Neuron (in vitro differentiated cells): ENCODE measurements around the gene ASCC1.

Experiments used
- H2AFZ ChIP-seq: one replicate; pipeline ENCODE4 v1.6.1; 2013; ENCODE audit warnings: low read depth, mild to moderate bottlenecking, inconsistent platforms, low read length, moderate library complexity
- H3K27me3 ChIP-seq: one replicate; pipeline ENCODE4 v1.6.1; 2013; ENCODE audit warnings: low read length; ENCODE audit not compliant: insufficient read depth
- H3K36me3 ChIP-seq: one replicate; pipeline ENCODE4 v1.6.1; 2013; ENCODE audit warnings: low read length; ENCODE audit not compliant: insufficient read depth
- H3K4me1 ChIP-seq: one replicate; pipeline ENCODE4 v1.6.1; 2013; ENCODE audit warnings: low read length; ENCODE audit not compliant: insufficient read depth
- H3K4me3 ChIP-seq: 2 replicates; pipeline ENCODE4 v1.5.1; 2013; ENCODE audit warnings: mild to moderate bottlenecking, low read length, moderate library complexity
- H3K9me3 ChIP-seq: one replicate; pipeline ENCODE4 v1.6.1; 2013; ENCODE audit warnings: low read length

The ASCC1 gene

GRCh38 chr10:72099600-72099921 lies 116.5 kb downstream of the ASCC1 start:
- Histone ChIP-seq H3K9me3 (no peaks in the 10 kb centered on the region), H3K4me1 (peaks cover 13% of the 10 kb centered on the region), H3K4me3 (no peak overlapping the region)

GRCh38 chr10:72098836-72099599 lies 117.1 kb downstream of the ASCC1 start:
- H2AFZ ChIP-seq, result no peak overlapping the region
- no peaks in the 10 kb centered on the region for H3K9me3 ChIP-seq
- H3K36me3 ChIP-seq, result peaks cover 5% of the 10 kb centered on the region
- H3K4me1 ChIP-seq, result peaks cover 8% of the 10 kb centered on the region
- no peaks in the 10 kb centered on the region for H3K27me3 ChIP-seq
- H3K4me3 ChIP-seq, result no peak overlapping the region

More at GRCh38 chr10:72099600-72099921, 116.5 kb downstream of the ASCC1 start:
- Histone ChIP-seq H3K36me3 (peaks cover 5% of the 10 kb centered on the region), H2AFZ (no peak overlapping the region), H3K27me3 (no peaks in the 10 kb centered on the region)

- Histone ChIP-seq H3K4me3 (no peak overlapping the region), H3K27me3 (no peaks in the 10 kb centered on the region), H3K4me1 (peaks cover 7% of the 10 kb centered on the region), H2AFZ (no peak overlapping the region), H3K9me3 (no peaks in the 10 kb centered on the region), H3K36me3 (peaks cover 5% of the 10 kb centered on the region)
Measured at GRCh38 chr10:72098301-72098835, 117.7 kb downstream of the ASCC1 start.

- peaks cover 7% of the 10 kb centered on the region for H3K4me1 ChIP-seq
- no peaks in the 10 kb centered on the region for H3K27me3 ChIP-seq
- no peaks in the 10 kb centered on the region for H3K9me3 ChIP-seq
- no peak overlapping the region for H3K4me3 ChIP-seq
- H3K36me3 ChIP-seq, result peaks cover 5% of the 10 kb centered on the region
- H2AFZ ChIP-seq, result no peak overlapping the region
Measured at GRCh38 chr10:72097448-72098300, 118.4 kb downstream of the ASCC1 start.

- no peaks in the 10 kb centered on the region for H3K9me3 ChIP-seq
- no peak overlapping the region for H3K4me3 ChIP-seq
- H3K36me3 ChIP-seq, result peaks cover 4% of the 10 kb centered on the region
- no peak overlapping the region for H2AFZ ChIP-seq
- peaks cover 7% of the 10 kb centered on the region for H3K4me1 ChIP-seq
- H3K27me3 ChIP-seq, result no peaks in the 10 kb centered on the region
Measured at GRCh38 chr10:72096115-72097000, 119.7 kb downstream of the ASCC1 start.

- no peaks in the 10 kb centered on the region for H3K27me3 ChIP-seq
- peaks cover 7% of the 10 kb centered on the region for H3K4me1 ChIP-seq
- no peak overlapping the region for H3K4me3 ChIP-seq
- H3K9me3 ChIP-seq, result no peaks in the 10 kb centered on the region
- H3K36me3 ChIP-seq, result peaks cover 3% of the 10 kb centered on the region
- H2AFZ ChIP-seq, result no peak overlapping the region
Measured at GRCh38 chr10:72095195-72095594, 120.9 kb downstream of the ASCC1 start.

- Histone ChIP-seq H3K27me3 (no peaks in the 10 kb centered on the region), H3K4me3 (no peak overlapping the region), H3K9me3 (no peaks in the 10 kb centered on the region), H3K36me3 (peaks cover 3% of the 10 kb centered on the region), H3K4me1 (peaks cover 7% of the 10 kb centered on the region), H2AFZ (no peak overlapping the region)
Measured at GRCh38 chr10:72094574-72094973, 121.5 kb downstream of the ASCC1 start.

- Histone ChIP-seq H3K4me1 (peaks cover 13% of the 10 kb centered on the region), H3K36me3 (peaks cover 3% of the 10 kb centered on the region), H3K9me3 (no peaks in the 10 kb centered on the region), H3K27me3 (peaks cover 6% of the 10 kb centered on the region), H2AFZ (no peak overlapping the region), H3K4me3 (no peak overlapping the region)
Measured at GRCh38 chr10:72093450-72093849, 122.6 kb downstream of the ASCC1 start.

- Histone ChIP-seq H2AFZ (no peak overlapping the region), H3K27me3 (peaks cover 9% of the 10 kb centered on the region), H3K4me1 (peaks cover 18% of the 10 kb centered on the region), H3K4me3 (no peak overlapping the region), H3K9me3 (no peaks in the 10 kb centered on the region), H3K36me3 (peaks cover 3% of the 10 kb centered on the region)
Measured at GRCh38 chr10:72092987-72093386, 123.1 kb downstream of the ASCC1 start.

GRCh38 chr10:72092171-72092924 lies 123.7 kb downstream of the ASCC1 start:
- H3K9me3 ChIP-seq, result no peaks in the 10 kb centered on the region
- H3K36me3 ChIP-seq, result peaks cover 3% of the 10 kb centered on the region
- no peak overlapping the region for H2AFZ ChIP-seq
- peaks cover 14% of the 10 kb centered on the region for H3K27me3 ChIP-seq
- H3K4me3 ChIP-seq, result no peak overlapping the region
- peaks cover 23% of the 10 kb centered on the region for H3K4me1 ChIP-seq

GRCh38 chr10:72090326-72090725 lies 125.8 kb downstream of the ASCC1 start:
- peaks cover 26% of the 10 kb centered on the region for H3K27me3 ChIP-seq
- no peaks in the 10 kb centered on the region for H3K9me3 ChIP-seq
- peaks cover 26% of the 10 kb centered on the region for H3K4me1 ChIP-seq
- no peak overlapping the region for H3K4me3 ChIP-seq
- H2AFZ ChIP-seq, result no peak overlapping the region
- H3K36me3 ChIP-seq, result no peaks in the 10 kb centered on the region

- peaks cover 30% of the 10 kb centered on the region for H3K27me3 ChIP-seq
Measured at GRCh38 chr10:72089618-72090017, 126.5 kb downstream of the ASCC1 start.

More at GRCh38 chr10:72089618-72090017, 126.5 kb downstream of the ASCC1 start:
- Histone ChIP-seq H3K4me1 (peaks cover 26% of the 10 kb centered on the region), H3K36me3 (no peaks in the 10 kb centered on the region), H2AFZ (no peak overlapping the region), H3K4me3 (no peak overlapping the region), H3K9me3 (no peaks in the 10 kb centered on the region)
